ENCODE data around the gene ACSBG1.

ACSBG1 gene

DNA sequence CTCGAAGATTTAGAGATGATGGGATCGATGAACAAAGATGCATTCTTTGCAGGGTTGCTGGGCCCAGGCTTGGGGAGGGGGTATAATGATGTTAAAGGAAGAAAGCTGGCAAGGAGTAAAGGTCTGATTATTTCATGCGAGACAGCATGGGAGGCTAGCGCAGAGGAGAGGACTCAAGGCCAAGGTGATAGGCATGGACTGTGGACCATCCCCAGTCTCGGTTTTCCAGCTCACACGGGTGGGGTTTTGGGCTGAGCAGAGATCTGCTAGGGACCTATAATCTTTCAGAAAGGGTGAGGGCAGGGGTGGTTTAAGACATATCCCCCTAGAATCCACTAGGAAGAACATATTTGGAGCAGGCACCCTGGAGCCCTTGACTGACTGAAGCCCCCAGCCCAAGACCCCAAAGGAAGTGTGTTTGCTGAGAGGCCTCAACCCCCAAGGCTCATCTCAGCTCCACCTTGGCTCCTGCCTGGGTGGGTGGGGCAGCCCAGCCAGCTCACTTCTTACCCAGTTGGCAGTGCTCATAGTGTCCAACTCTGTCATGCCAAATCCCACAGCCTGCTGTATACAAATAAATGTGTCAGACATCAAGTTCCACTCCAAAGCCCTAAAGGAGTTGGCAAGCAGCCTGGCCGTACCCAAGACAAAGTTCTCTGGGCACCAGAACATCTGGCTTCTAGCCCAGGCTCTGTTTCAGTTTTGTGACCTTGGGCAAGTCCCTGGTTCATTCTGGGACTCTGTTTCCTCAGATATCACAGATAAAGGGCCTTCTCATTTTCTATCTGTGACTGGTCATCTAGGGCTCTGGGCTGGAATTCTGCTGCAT is 17.9 kb downstream of the ACSBG1 start:
- no peak for DNase-seq

- no peak for DNase-seq
These were observed 20.4 kb downstream of the ACSBG1 start for GRCh38 chr15:78213956-78214355.

- DNase-seq: no peak
These were observed 21.0 kb downstream of the ACSBG1 start for GRCh38 chr15:78213425-78213750.

DNA sequence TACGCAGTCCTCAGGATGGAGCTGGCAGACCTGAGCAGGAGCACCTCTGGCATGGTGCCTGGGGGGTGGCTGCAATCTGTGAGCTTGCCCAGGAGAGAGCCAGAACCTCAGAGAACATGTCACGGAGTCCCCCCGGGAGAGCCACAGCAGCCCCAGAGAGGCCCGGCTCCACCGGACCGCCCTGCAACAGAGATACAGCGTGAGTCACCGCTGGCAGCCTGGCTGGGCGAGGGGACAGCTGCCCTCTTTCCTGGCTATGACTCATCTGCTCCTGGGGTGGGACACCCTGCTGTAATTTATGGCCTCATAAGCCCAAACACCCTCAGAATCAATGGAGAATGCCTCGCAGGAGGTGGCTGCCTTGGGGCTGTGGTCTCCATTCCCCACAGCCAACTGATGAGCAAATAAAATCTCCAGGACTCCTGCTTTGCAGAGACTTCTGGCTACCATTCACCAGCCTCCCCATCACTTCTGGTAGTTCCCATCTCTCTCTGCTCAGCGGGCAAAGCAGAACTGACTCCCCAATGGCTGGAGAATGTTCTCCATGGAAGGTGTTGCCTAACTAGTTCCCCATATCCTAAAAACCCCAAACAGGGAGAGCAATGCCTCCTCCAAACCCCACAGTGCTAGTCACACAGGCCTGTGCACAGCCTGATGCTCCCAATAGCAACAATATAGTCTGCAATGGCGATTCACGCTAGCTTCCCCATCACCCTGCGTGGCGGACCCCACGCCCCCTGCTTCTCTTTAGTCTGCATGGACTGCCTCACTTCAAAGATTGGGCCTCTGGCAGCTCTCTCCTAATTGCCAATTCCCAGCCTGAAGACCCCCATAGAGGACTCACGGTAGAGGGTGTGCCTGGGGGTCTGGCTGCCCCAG is 21.6 kb downstream of the ACSBG1 start:
- peak; percentile 50 to 73 for DNase-seq

DNA sequence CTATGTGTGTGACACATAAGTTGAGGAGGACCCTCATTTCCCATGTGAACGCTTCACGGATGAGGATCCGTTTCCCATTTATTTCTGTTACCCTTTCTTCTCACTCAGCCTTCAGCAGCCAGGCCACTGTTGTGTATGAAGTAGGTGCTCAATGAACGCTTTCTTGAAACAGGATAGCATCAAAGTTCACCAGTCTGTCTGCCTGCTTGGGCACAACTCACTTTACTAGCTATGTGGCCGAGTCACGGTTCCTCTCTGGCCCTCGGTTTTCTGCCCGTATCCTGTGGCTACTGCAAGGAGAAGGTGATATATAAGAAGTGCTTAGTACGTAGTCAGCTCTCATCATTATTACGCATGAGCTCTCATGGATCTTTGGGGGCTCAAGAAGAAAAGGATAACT is 22.4 kb downstream of the ACSBG1 start:
- DNase-seq: no peak

DNA sequence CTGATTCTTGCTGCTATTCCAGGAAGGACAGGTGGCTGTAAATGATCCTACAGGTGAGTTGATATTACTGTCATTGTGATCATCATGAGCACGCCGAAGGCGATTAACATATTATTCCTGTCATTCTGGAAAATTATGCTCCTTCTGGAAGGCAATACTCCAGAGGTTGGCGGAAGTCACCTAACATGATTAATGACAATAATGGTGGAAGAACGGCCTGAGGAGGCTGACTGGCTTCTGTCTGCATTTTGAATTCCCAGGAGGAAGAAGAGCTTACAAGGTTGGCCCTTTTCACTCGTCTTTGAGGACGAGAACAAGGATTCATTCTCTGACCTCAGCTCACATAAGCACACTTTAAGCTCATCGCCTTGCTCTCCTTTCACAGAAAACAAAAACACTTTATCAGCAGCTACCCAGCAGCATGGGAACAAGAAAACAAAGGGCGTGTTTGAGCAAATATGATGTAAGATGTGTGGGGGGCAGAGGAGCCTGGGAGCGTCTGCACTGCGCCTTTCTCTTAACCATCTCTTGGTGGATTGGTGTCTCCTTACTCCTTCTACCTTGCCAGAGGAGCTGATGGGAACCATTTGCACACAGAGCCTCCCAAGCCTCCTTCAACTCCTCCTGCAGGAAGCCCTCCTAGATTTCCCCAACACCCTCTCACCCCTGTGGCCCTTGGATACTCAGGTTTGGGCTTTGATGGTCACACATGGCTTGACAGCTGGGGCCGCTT is 23.0 kb downstream of the ACSBG1 start:
- DNase-seq: no peak

GRCh38 chr15:78210349-78210717 is 24.0 kb downstream of the ACSBG1 start:
- DNase-seq: no peak

DNA sequence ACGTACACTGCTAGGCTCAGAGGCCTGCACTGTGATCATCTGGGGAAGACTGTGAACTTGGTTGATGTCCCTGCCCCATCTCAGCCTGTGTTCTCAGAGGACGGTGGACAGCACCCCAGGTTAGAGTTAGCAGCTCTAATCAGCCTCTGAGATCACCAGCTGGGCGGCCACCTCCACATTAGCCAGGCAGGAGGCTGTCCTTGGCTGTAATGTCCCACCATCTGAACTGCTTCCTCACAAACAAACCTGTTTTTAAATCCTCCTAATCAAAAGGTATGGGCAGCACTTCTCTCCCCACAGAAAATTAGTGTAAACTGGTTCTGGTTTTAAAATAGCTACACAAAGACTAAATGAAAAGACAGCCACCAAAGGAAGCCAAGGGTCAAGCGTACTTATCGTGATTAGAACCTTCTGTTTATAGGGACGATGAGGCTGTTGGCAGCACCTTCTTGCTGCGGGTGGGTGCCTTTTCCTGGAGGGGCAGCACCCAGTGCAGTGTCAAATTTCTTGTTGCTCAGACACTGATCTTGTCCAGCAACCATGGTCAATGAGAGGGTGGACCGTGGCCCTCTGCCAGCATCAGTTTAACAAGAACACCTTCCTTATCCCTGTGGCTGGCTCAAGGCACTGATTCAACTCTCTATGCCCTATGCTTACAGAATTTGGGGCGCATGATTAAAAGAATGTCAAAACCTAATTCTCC is 24.6 kb downstream of the ACSBG1 start:
- no peak for DNase-seq

- no peak for DNase-seq
These were observed 25.3 kb downstream of the ACSBG1 start for GRCh38 chr15:78208887-78209645.

DNA sequence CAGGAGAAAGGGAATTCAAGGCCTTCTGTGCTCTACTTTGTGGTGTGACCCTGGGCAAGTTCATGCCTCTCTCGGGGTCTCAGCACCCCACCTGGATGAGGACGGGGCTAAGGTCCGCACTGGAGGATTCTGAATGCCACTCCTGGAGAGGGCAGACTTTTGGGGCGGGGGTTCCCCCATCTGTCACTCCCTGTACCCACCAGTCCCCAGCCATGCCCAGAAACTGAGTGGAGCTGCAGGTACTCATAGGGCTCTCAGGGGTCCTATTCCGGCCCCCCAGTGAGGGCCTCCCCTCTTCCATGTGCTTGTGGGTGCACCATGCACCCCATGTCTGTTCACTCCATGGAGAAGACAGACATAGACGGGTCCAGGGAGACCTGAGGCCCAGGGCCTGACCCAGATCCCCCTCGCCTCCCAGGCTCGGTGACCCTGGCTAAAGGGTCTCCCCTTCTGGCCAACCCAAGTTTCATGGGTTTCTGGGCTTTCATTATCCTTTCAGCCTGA is 26.0 kb downstream of the ACSBG1 start:
- DNase-seq: no peak

- DNase-seq: no peak
These were observed 26.6 kb downstream of the ACSBG1 start for GRCh38 chr15:78207641-78208340.

DNA sequence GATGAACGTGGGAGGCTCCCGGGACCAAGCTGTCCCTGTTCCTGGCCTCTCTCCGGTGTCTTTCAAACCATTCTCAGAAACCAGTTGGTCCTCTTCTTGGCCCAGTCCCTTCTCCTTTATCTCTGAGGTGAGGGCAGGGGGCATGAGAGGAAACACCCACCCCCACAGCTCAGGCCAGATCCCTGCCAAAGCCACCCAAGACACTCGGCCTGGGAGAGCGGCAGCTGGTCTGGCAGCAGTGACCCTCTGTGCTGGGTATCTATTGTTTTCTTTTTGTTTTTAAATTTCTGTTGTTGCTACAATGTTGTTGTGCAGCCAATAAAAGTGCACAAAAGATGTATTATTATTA is 27.3 kb downstream of the ACSBG1 start:
- DNase-seq: no peak

- DNase-seq: no peak
These were observed 27.8 kb downstream of the ACSBG1 start for GRCh38 chr15:78206326-78207109.

GRCh38 chr15:78205856-78206255 is 28.5 kb downstream of the ACSBG1 start:
- no peak for DNase-seq

DNA sequence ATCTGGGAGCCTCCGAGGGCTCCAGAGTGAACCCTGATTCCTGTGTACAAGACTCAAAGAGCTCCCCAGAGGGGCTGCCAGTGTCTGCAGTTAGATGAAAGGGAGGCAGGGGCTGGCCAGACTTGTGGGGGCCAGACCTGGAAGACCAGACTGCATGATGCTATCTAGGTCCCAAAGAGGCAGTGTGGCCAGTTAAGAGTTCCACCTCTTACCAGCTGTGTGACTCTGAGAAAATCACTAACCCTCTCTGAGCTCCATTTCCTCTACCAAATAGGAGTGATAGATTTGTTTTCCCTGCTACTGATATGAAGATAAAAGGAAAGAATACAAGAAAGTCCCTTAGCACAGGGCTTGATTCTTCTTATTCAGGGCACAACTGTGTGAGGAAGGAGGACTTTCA is 29.0 kb downstream of the ACSBG1 start:
- no peak for DNase-seq

GRCh38 chr15:78204351-78205309 is 29.7 kb downstream of the ACSBG1 start:
- DNase-seq: no peak

- no peak for DNase-seq
These were observed 30.8 kb downstream of the ACSBG1 start for GRCh38 chr15:78203346-78204225.

Data from SHP77 (cell line).